Omental fat pad (tissue), 4 donors: Measurements from ENCODE around the gene SPIRE1. TPM values are rescaled to one million over a fixed set of nuclear protein-coding genes. Genes with fewer than 3 reads are reported as not detected.

Experiments used
- ATAC-seq: fragments of 150-250 bp; one replicate; pipeline ENCODE4 v1.9.1; 2016; ENCODE audit warnings: mild to moderate bottlenecking, moderate library complexity; ENCODE audit not compliant: low FRiP score
- DNase-seq: peaks from one replicate; pipeline ENCODE4 v3.0.0-alpha.2; 2019; ENCODE audit warnings: low spot score
- CTCF ChIP-seq, 3 donors: fragments of 450-650 bp; IDR thresholded peaks; one replicate each; pipeline ENCODE4 v1.5.1; 2016 to 2017; ENCODE audit warnings: antibody characterized with exemption in 3 of 3, mild to moderate bottlenecking in 3 of 3, moderate library complexity in 2 of 3
- total RNA-seq, 4 donors: library from RNA; depleted of rRNA; stranded (reverse); fragments of >200 nt; gene quantifications; one replicate each; pipeline ENCODE4 v1.1.0, GENCODE V29; 2016

SPIRE1 gene
- total RNA-seq, 4 donors from 2014 or later, result 16.8 to 29.2 (median 24.8) TPM

- ATAC-seq, result no peak
- DNase-seq, result no peak
- TF ChIP-seq CTCF (IDR thresholded peaks at IDR 0.05), result no peak
Observed at GRCh38 chr18:12410081-12410481, 247.8 kb downstream of the SPIRE1 start.

- no peak for DNase-seq
- ATAC-seq, result no peak
- no peak for TF ChIP-seq CTCF (IDR thresholded peaks at IDR 0.05)
Observed at GRCh38 chr18:12409469-12409868, 248.4 kb downstream of the SPIRE1 start.

- ATAC-seq (peak; percentile 48), DNase-seq (no peak)
- TF ChIP-seq CTCF (IDR thresholded peaks at IDR 0.05), result no peak
Observed at GRCh38 chr18:12408247-12408869, 249.5 kb downstream of the SPIRE1 start.

GRCh38 chr18:12406371-12407111 lies 251.4 kb downstream of the SPIRE1 start:
- DNase-seq (no peak), ATAC-seq (no peak)
- no peak for TF ChIP-seq CTCF (IDR thresholded peaks at IDR 0.05)

GRCh38 chr18:12405066-12405465 lies 252.8 kb downstream of the SPIRE1 start:
- ATAC-seq (no peak), DNase-seq (no peak)
- no peak for TF ChIP-seq CTCF (IDR thresholded peaks at IDR 0.05)

GRCh38 chr18:12403601-12404506 lies 254.1 kb downstream of the SPIRE1 start:
- no peak for DNase-seq
- no peak for TF ChIP-seq CTCF (IDR thresholded peaks at IDR 0.05)
- ATAC-seq, result no peak
